Transverse colon (tissue), 4 donors: ENCODE results near the gene ASTN1. TPM values are rescaled to one million over a fixed set of nuclear protein-coding genes. Genes with fewer than 3 reads are reported as not detected.

Source experiments
- DNase-seq: peaks from one replicate; pipeline ENCODE4 v3.0.0-alpha.2; 2019
- H3K27ac ChIP-seq, 4 donors: fragments of 200-600 bp; sonication (generic); 2 replicates each; pipeline ENCODE4 v1.5.1; 2016 to 2018; ENCODE audit warnings: inconsistent platforms in 4 of 4
- H3K27me3 ChIP-seq: fragments of 200-600 bp; sonication (generic); 2 replicates; pipeline ENCODE4 v1.5.1; 2017; ENCODE audit warnings: inconsistent platforms
- H3K36me3 ChIP-seq, 4 donors: fragments of 200-600 bp; sonication (generic); 2 replicates each; pipeline ENCODE4 v1.5.1; 2017 to 2019; ENCODE audit warnings: inconsistent platforms in 4 of 4
- H3K4me1 ChIP-seq, 4 donors: fragments of 200-600 bp; sonication (generic); 2 replicates each; pipeline ENCODE4 v1.5.1; 2017 to 2020; ENCODE audit warnings: inconsistent platforms in 4 of 4
- H3K4me3 ChIP-seq, 4 donors: fragments of 200-600 bp; sonication (generic); 1 replicate in 1 of 4; 2 replicates in 3 of 4; pipeline versions ENCODE4 v1.5.1 to v1.6.1; 2017 to 2019; ENCODE audit warnings: inconsistent platforms in 4 of 4
- H3K9me3 ChIP-seq, 2 donors: fragments of 200-600 bp; sonication (generic); 2 replicates each; pipeline ENCODE4 v1.5.1; 2017 to 2019; ENCODE audit warnings: inconsistent platforms in 2 of 2
- CTCF ChIP-seq, 5 experiments: fragments of 200-600 bp in 3 of 5; fragments of 450-650 bp in 2 of 5; sonication (generic) in 3 of 5; IDR thresholded peaks; 1 replicate in 2 of 5; 2 replicates in 3 of 5; pipeline ENCODE4 v1.5.1; 2016 to 2017; ENCODE audit warnings: antibody characterized with exemption in 5 of 5, inconsistent platforms in 3 of 5, mild to moderate bottlenecking in 2 of 5, moderate library complexity in 1 of 5
- EP300 ChIP-seq: sonication (generic); formaldehyde crosslinking; IDR thresholded peaks from one replicate; pipeline ENCODE4 v1.6.1; 2017; ENCODE audit warnings: antibody characterized with exemption, low read depth
- POLR2A ChIP-seq: fragments of 450-650 bp; IDR thresholded peaks from one replicate; pipeline ENCODE4 v1.6.1; 2016; ENCODE audit warnings: antibody characterized with exemption, mild to moderate bottlenecking, moderate library complexity
- POLR2AphosphoS5 ChIP-seq, 3 donors: sonication (generic); formaldehyde crosslinking; IDR thresholded peaks; one replicate each; pipeline ENCODE4 v1.6.1; 2016; ENCODE audit warnings: antibody characterized with exemption in 3 of 3
- WGBS, 2 donors: methylation state at CpG; one replicate each; pipeline ENCODE4 v1.1.5; 2018; ENCODE audit warnings: low coverage in 1 of 2; 5-methylcytosine and 5-hydroxymethylcytosine counted together
- in situ Hi-C, 4 donors: fragments of 200-750 bp; cut with MboI; loops; one replicate each; pipeline versions ENCODE4 v1.15.0 to v1.15.1; 2017; ENCODE audit warnings: low sequenced_read_pairs in 3 of 4, low pct_ligation_motif_present in 1 of 4, low pct_unique_long_range_greater_than_20kb in 1 of 4
- intact Hi-C: fragments of 100-400 bp; cut with DNase I; formaldehyde crosslinking; loops from one replicate; pipeline ENCODE4 v1.15.1; 2023; ENCODE audit warnings: low total_unique reads
- total RNA-seq, 4 donors: library from RNA; depleted of rRNA; stranded (reverse); fragments of >200 nt; gene quantifications; one replicate each; pipeline ENCODE4 v1.1.0, GENCODE V29; 2016

The ASTN1 gene
- total RNA-seq, 4 donors from 2014 or later, result 0.27 to 3.0 (median 0.74) TPM

GRCh38 chr1:176923283-176923682 lies 241.2 kb downstream of the ASTN1 start:
- in situ Hi-C loops, result no loop called here
- Histone ChIP-seq H3K4me3 (no peak overlapping the region), H3K27ac (no peak overlapping the region), H3K9me3 (no peaks in the 10 kb centered on the region), H3K36me3 (no peaks in the 10 kb centered on the region), H3K4me1 (no peaks in the 10 kb centered on the region), H3K27me3 (no peaks in the 10 kb centered on the region)
- TF ChIP-seq POLR2AphosphoS5 (IDR thresholded peaks at IDR 0.05) (no peak), EP300 (no peak), CTCF (IDR thresholded peaks at IDR 0.05) (no peak), POLR2A (no peak)
- WGBS, 2 donors, result 62 to 68% methylated on average over 1 of the region's 1 CpG
- intact Hi-C loops, result no loop called here
- no peak for DNase-seq

GRCh38 chr1:176919386-176920378 lies 244.8 kb downstream of the ASTN1 start:
- Histone ChIP-seq H3K27ac (no peak overlapping the region), H3K4me1 (no peaks in the 10 kb centered on the region), H3K27me3 (no peaks in the 10 kb centered on the region), H3K4me3 (no peak overlapping the region), H3K9me3 (no peaks in the 10 kb centered on the region), H3K36me3 (no peaks in the 10 kb centered on the region)
- TF ChIP-seq EP300 (no peak), CTCF (IDR thresholded peaks at IDR 0.05) (no peak), POLR2AphosphoS5 (IDR thresholded peaks at IDR 0.05) (no peak), POLR2A (no peak)
- intact Hi-C loops (no loop called here), in situ Hi-C loops (no loop called here)
- WGBS, 2 donors, result 76 to 77% methylated on average over 8 of the region's 8 CpGs
- no peak for DNase-seq

GRCh38 chr1:176905648-176906047 lies 258.9 kb downstream of the ASTN1 start:
- no peaks in the 10 kb centered on the region for H3K4me1 ChIP-seq
- intact Hi-C loops, result no loop called here
- no peaks in the 10 kb centered on the region for H3K9me3 ChIP-seq
- DNase-seq, result no peak
- peaks cover 4% of the 10 kb centered on the region for H3K27me3 ChIP-seq
- H3K4me3 ChIP-seq, result no peak overlapping the region
- in situ Hi-C loops, result no loop called here
- H3K27ac ChIP-seq, result no peak overlapping the region
- no peaks in the 10 kb centered on the region for H3K36me3 ChIP-seq
- TF ChIP-seq EP300, result no peak
- 86% methylated on average over 5 to 7 of the region's 7 CpGs for WGBS, 2 donors

GRCh38 chr1:176904057-176904751 lies 260.3 kb downstream of the ASTN1 start:
- Histone ChIP-seq H3K27ac (no peak overlapping the region), H3K36me3 (no peaks in the 10 kb centered on the region), H3K4me1 (no peaks in the 10 kb centered on the region), H3K27me3 (peaks cover 4% of the 10 kb centered on the region), H3K4me3 (no peak overlapping the region), H3K9me3 (no peaks in the 10 kb centered on the region)
- no peak for DNase-seq
- intact Hi-C loops (no loop called here), in situ Hi-C loops (no loop called here)
- WGBS, 2 donors, result 15 to 36% methylated on average over 4 to 19 of the region's 19 CpGs
- TF ChIP-seq CTCF (IDR thresholded peaks at IDR 0.05) (no peak), POLR2A (no peak), EP300 (no peak), POLR2AphosphoS5 (IDR thresholded peaks at IDR 0.05) (no peak)
